ENCODE results near the gene FLII.
A peak's percentile ranks its signal among the peaks of the same experiment; 100 is the strongest.

FLII gene

GRCh38 chr17:18248811-18249210, 9.7 kb downstream of the FLII start:
- Histone ChIP-seq H3K27me3 (ENCODE audit: control insufficient read depth, insufficient read depth, low read length) (no peaks in the 10 kb centered on the region), H3K9me3 (ENCODE audit: control insufficient read depth, low read depth, low read length) (no peaks in the 10 kb centered on the region), H3K9ac (ENCODE audit: low read length) (no peak overlapping the region), H3K27ac (ENCODE audit: low read length) (no peak overlapping the region), H3K36me3 (ENCODE audit: control insufficient read depth, low read depth, low read length) (peaks cover 64% of the 10 kb centered on the region), H3K4me3 (ENCODE audit: low read length) (no peak overlapping the region), H3K4me1 (ENCODE audit: control insufficient read depth, low read depth, low read length) (peaks cover 6% of the 10 kb centered on the region)

DNA sequence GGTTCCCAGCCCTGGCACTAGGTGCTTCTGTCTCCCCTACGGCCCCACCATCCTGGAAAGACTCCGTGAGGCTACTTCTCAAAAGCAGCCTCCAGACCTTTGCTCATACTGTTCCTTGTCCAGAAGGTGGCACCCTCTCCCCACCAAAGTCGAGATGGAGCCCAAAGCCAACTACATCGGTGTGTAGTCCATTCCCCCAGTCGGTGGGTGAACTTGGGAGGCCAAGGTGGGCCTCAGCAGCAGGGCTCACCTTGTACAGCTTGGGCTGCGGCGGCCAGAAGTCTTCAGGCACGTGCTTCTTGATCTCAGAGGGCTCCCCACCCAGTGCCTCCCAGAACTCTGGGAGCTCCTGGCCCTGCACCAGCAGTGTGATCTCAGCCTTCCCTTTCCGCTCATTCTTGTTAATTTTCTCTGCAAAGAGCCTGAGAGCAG, 10.2 kb downstream of the FLII start:
- peaks cover 62% of the 10 kb centered on the region for H3K36me3 ChIP-seq (ENCODE audit: control insufficient read depth, low read depth, low read length)
- peaks cover 6% of the 10 kb centered on the region for H3K4me1 ChIP-seq (ENCODE audit: control insufficient read depth, low read depth, low read length)
- H3K4me3 ChIP-seq (ENCODE audit: low read length): no peak overlapping the region
- H3K9ac ChIP-seq (ENCODE audit: low read length): no peak overlapping the region
- no peaks in the 10 kb centered on the region for H3K27me3 ChIP-seq (ENCODE audit: control insufficient read depth, insufficient read depth, low read length)
- no peak overlapping the region for H3K27ac ChIP-seq (ENCODE audit: low read length)
- no peaks in the 10 kb centered on the region for H3K9me3 ChIP-seq (ENCODE audit: control insufficient read depth, low read depth, low read length)

- no peak overlapping the region for H3K9ac ChIP-seq (ENCODE audit: low read length)
- no peaks in the 10 kb centered on the region for H3K9me3 ChIP-seq (ENCODE audit: control insufficient read depth, low read depth, low read length)
- peaks cover 55% of the 10 kb centered on the region for H3K36me3 ChIP-seq (ENCODE audit: control insufficient read depth, low read depth, low read length)
- no peak overlapping the region for H3K27ac ChIP-seq (ENCODE audit: low read length)
- peaks cover 6% of the 10 kb centered on the region for H3K4me1 ChIP-seq (ENCODE audit: control insufficient read depth, low read depth, low read length)
- H3K27me3 ChIP-seq (ENCODE audit: control insufficient read depth, insufficient read depth, low read length): no peaks in the 10 kb centered on the region
- peak overlapping the region; percentile 66 for H3K4me3 ChIP-seq (ENCODE audit: low read length)
Measured at GRCh38 chr17:18247613-18248001, 10.9 kb downstream of the FLII start.

- H3K4me3 ChIP-seq (ENCODE audit: low read length): peak overlapping the region; percentile 66
Measured at GRCh38 chr17:18246880-18247612, 11.5 kb downstream of the FLII start.

GRCh38 chr17:18246109-18246725, 12.3 kb downstream of the FLII start:
- H3K9me3 ChIP-seq (ENCODE audit: control insufficient read depth, low read depth, low read length): no peaks in the 10 kb centered on the region
- H3K27ac ChIP-seq (ENCODE audit: low read length): no peak overlapping the region
- no peaks in the 10 kb centered on the region for H3K27me3 ChIP-seq (ENCODE audit: control insufficient read depth, insufficient read depth, low read length)
- peak overlapping the region; percentile 51 for H3K4me3 ChIP-seq (ENCODE audit: low read length)
- peaks cover 47% of the 10 kb centered on the region for H3K36me3 ChIP-seq (ENCODE audit: control insufficient read depth, low read depth, low read length)
- H3K9ac ChIP-seq (ENCODE audit: low read length): no peak overlapping the region
- peaks cover 6% of the 10 kb centered on the region for H3K4me1 ChIP-seq (ENCODE audit: control insufficient read depth, low read depth, low read length)

More at GRCh38 chr17:18246880-18247612, 11.5 kb downstream of the FLII start:
- Histone ChIP-seq H3K4me1 (ENCODE audit: control insufficient read depth, low read depth, low read length) (peaks cover 6% of the 10 kb centered on the region), H3K9ac (ENCODE audit: low read length) (peak overlapping the region; percentile 70), H3K9me3 (ENCODE audit: control insufficient read depth, low read depth, low read length) (no peaks in the 10 kb centered on the region), H3K36me3 (ENCODE audit: control insufficient read depth, low read depth, low read length) (peaks cover 50% of the 10 kb centered on the region), H3K27me3 (ENCODE audit: control insufficient read depth, insufficient read depth, low read length) (no peaks in the 10 kb centered on the region), H3K27ac (ENCODE audit: low read length) (peak overlapping the region; percentile 70)

DNA sequence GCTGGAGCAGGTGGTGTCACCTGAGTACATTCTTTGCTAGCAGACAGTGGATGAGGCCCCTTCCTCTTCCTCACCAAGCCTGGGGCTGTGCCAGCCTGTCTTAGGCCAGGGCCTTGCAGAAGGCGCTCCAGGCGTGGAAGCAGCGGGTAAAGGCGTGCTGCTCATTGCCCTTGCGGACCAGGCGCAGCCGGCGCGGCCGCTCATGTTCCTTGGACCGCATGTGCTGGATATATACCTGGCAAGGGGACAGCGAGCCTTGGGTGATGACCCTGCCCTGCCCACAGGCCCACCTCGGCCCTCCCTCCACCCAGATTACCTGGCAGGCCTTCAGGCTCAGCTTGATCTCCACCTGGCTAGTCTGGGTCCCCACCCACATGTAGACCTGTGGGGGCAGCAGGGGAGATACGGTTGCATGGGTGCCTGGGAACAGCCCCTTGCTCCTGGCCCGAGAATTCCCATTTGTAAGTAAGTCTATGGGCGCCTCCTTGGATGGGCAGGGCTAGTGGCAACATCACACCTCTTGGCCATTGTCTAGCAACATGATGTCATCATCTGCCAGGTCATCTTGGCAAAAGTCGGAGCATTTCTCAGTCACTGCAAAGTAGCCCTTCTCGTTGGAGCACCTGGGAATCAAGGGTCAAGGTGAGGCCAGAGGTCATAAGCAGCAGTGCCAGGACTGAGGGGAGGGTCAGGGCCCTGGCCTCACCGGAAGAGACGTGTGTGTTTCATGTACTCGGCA, 13.3 kb downstream of the FLII start:
- H3K36me3 ChIP-seq (ENCODE audit: control insufficient read depth, low read depth, low read length): peaks cover 41% of the 10 kb centered on the region
- H3K9me3 ChIP-seq (ENCODE audit: control insufficient read depth, low read depth, low read length): no peaks in the 10 kb centered on the region
- H3K27ac ChIP-seq (ENCODE audit: low read length): no peak overlapping the region
- H3K4me1 ChIP-seq (ENCODE audit: control insufficient read depth, low read depth, low read length): peaks cover 6% of the 10 kb centered on the region
- H3K27me3 ChIP-seq (ENCODE audit: control insufficient read depth, insufficient read depth, low read length): no peaks in the 10 kb centered on the region
- no peak overlapping the region for H3K4me3 ChIP-seq (ENCODE audit: low read length)
- H3K9ac ChIP-seq (ENCODE audit: low read length): no peak overlapping the region

GRCh38 chr17:18241229-18241871, 17.2 kb downstream of the FLII start:
- peaks cover 2% of the 10 kb centered on the region for H3K4me1 ChIP-seq (ENCODE audit: control insufficient read depth, low read depth, low read length)
- no peaks in the 10 kb centered on the region for H3K27me3 ChIP-seq (ENCODE audit: control insufficient read depth, insufficient read depth, low read length)
- H3K9ac ChIP-seq (ENCODE audit: low read length): no peak overlapping the region
- H3K27ac ChIP-seq (ENCODE audit: low read length): no peak overlapping the region
- H3K36me3 ChIP-seq (ENCODE audit: control insufficient read depth, low read depth, low read length): peaks cover 58% of the 10 kb centered on the region
- H3K4me3 ChIP-seq (ENCODE audit: low read length): no peak overlapping the region
- H3K9me3 ChIP-seq (ENCODE audit: control insufficient read depth, low read depth, low read length): no peaks in the 10 kb centered on the region

DNA sequence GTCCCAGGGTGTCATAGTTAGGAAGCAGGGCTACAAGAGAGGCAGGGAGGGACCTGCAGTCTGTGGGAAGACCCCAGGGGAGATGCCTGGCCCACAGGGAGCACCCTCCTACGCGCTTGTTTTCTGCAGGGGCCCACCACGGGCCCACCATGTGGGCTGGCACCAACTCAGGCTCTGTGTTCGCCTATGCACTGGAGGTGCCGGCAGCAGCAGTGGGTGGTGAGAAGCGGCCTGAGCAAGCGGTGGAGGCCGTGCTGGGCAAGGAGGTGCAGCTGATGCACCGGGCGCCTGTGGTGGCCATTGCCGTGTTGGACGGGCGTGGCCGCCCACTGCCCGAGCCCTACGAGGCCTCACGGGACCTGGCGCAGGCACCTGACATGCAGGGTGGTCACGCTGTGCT, 18.1 kb downstream of the FLII start:
- peaks cover 54% of the 10 kb centered on the region for H3K36me3 ChIP-seq (ENCODE audit: control insufficient read depth, low read depth, low read length)

DNA sequence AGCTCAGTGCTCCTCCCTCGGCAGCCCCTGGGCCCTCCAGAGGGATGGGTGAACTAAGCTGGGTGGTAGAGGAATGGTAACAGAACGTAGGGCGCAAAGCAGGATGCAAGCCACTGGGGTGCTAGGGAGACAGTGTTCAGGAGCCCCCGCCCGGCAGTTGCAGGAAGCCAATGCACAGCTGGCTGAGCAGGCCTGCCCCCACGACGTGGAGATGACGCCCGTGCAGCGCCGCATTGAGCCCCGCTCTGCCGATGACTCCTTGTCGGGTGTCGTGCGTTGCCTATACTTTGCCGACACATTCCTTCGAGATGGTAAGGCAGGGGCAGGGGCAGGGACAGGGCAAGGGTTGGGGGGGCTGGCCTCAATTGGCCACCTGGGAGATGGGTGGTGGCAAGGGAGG, 20.2 kb downstream of the FLII start:
- no peak overlapping the region for H3K27ac ChIP-seq (ENCODE audit: low read length)
- peaks cover 67% of the 10 kb centered on the region for H3K36me3 ChIP-seq (ENCODE audit: control insufficient read depth, low read depth, low read length)

More for the DNA sequence above, 18.1 kb downstream of the FLII start:
- Histone ChIP-seq H3K9me3 (ENCODE audit: control insufficient read depth, low read depth, low read length) (no peaks in the 10 kb centered on the region), H3K27me3 (ENCODE audit: control insufficient read depth, insufficient read depth, low read length) (no peaks in the 10 kb centered on the region), H3K4me1 (ENCODE audit: control insufficient read depth, low read depth, low read length) (no peaks in the 10 kb centered on the region), H3K27ac (ENCODE audit: low read length) (no peak overlapping the region), H3K9ac (ENCODE audit: low read length) (no peak overlapping the region), H3K4me3 (ENCODE audit: low read length) (no peak overlapping the region)

GRCh38 chr17:18237461-18237860, 21.1 kb downstream of the FLII start:
- Histone ChIP-seq H3K9me3 (ENCODE audit: control insufficient read depth, low read depth, low read length) (no peaks in the 10 kb centered on the region), H3K36me3 (ENCODE audit: control insufficient read depth, low read depth, low read length) (peaks cover 72% of the 10 kb centered on the region), H3K4me3 (ENCODE audit: low read length) (no peak overlapping the region), H3K27ac (ENCODE audit: low read length) (no peak overlapping the region), H3K4me1 (ENCODE audit: control insufficient read depth, low read depth, low read length) (no peaks in the 10 kb centered on the region), H3K27me3 (ENCODE audit: control insufficient read depth, insufficient read depth, low read length) (no peaks in the 10 kb centered on the region), H3K9ac (ENCODE audit: low read length) (no peak overlapping the region)

More for the DNA sequence above, 20.2 kb downstream of the FLII start:
- Histone ChIP-seq H3K4me3 (ENCODE audit: low read length) (no peak overlapping the region), H3K4me1 (ENCODE audit: control insufficient read depth, low read depth, low read length) (no peaks in the 10 kb centered on the region), H3K27me3 (ENCODE audit: control insufficient read depth, insufficient read depth, low read length) (no peaks in the 10 kb centered on the region), H3K9ac (ENCODE audit: low read length) (no peak overlapping the region), H3K9me3 (ENCODE audit: control insufficient read depth, low read depth, low read length) (no peaks in the 10 kb centered on the region)

DNA sequence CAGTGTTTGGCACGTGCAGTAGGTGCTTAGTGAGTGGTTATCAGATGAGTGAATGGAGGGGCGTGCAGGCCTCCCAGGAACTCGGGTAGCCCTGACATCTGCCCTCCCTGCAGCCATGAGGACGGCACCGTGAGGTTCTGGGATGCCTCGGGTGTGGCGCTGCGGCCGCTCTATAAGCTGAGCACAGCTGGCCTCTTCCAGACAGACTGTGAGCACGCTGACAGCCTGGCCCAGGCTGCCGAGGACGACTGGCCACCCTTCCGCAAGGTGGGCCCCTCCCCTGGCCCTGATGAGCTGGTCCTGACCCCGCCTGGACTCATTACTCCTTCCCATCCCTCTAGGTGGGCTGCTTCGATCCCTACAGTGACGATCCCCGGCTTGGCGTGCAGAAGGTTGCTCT, 22.0 kb downstream of the FLII start:
- Histone ChIP-seq H3K9ac (ENCODE audit: low read length) (no peak overlapping the region), H3K27me3 (ENCODE audit: control insufficient read depth, insufficient read depth, low read length) (no peaks in the 10 kb centered on the region), H3K9me3 (ENCODE audit: control insufficient read depth, low read depth, low read length) (no peaks in the 10 kb centered on the region), H3K4me3 (ENCODE audit: low read length) (no peak overlapping the region), H3K4me1 (ENCODE audit: control insufficient read depth, low read depth, low read length) (no peaks in the 10 kb centered on the region), H3K36me3 (ENCODE audit: control insufficient read depth, low read depth, low read length) (peaks cover 66% of the 10 kb centered on the region), H3K27ac (ENCODE audit: low read length) (no peak overlapping the region)
